ENCODE results near the gene LIPT2. TPM values are rescaled to one million over a fixed set of nuclear protein-coding genes. Genes with fewer than 3 reads are reported as not detected.

LIPT2 gene
- total and polyA plus RNA-seq, 10 of the 15 experiments (the other 5 are each of a cell fraction or from before 2014, with no cell fraction given) = 0.69 to 7.5 (median 3.8) TPM

GRCh38 chr11:74464746-74465145 is 28.8 kb downstream of the LIPT2 start:
- Histone ChIP-seq H3K4me3 (no peak overlapping the region), H3K36me3 (ENCODE audit: control insufficient read depth in 2 of 2, insufficient read depth in 2 of 2, low read length in 1 of 2) (no peaks in the 10 kb centered on the region), H3K4me2 (ENCODE audit: control insufficient read depth, insufficient read depth) (no peak overlapping the region), H3K9me3 (replicated peaks; ENCODE audit: control insufficient read depth, insufficient read depth, low read length) (no peaks in the 10 kb centered on the region), H3K4me1 (ENCODE audit: control insufficient read depth, insufficient read depth, low read length) (no peaks in the 10 kb centered on the region), H3K79me2 (ENCODE audit: control insufficient read depth, insufficient read depth, low read length) (no peaks in the 10 kb centered on the region), H2AFZ (ENCODE audit: control insufficient read depth, low read depth, low read length) (no peak overlapping the region), H3K9ac (ENCODE audit: control insufficient read depth, insufficient read depth, low read length) (no peak overlapping the region), H4K20me1 (ENCODE audit: control insufficient read depth, insufficient read depth) (no peaks in the 10 kb centered on the region), H3K27me3 (replicated peaks in 1 of 2; ENCODE audit: control insufficient read depth in 2 of 2, insufficient read depth in 2 of 2, low read length in 1 of 2) (peaks cover 3 to 9% of the 10 kb centered on the region in 2 experiments; a peak in 3 of 4 replicates), H3K27ac (ENCODE audit: control insufficient read depth, insufficient read depth) (no peak overlapping the region)
- WGBS (ENCODE audit: insufficient coverage, insufficient replicate concordance, low lambda C conversion rate, missing lambda C conversion rate) = 27% methylated on average over 1 of the region's 1 CpG
- ATAC-seq = no peak
- FAIRE-seq = no peak
- intact Hi-C loops (cut with micrococcal nuclease; ENCODE audit: unreplicated experiment) = no loop called here
- ChIA-PET SMC1A (ENCODE audit: uncharacterized antibody, unreplicated experiment) (no interaction called here), CTCF (interaction anchor here (1.2 to 1.5 kb wide), 2 partner anchors 11 to 15 kb away, joined by 3 to 5 read pairs; no protein-coding TSS in a partner anchor), POLR2A (no interaction called here), RAD21 (ENCODE audit: unreplicated experiment) (no interaction called here)
- in situ Hi-C loops (cut with MboI) = no loop called here
- BruUV-seq (replicated peaks) = no TSS peak
- no peak for DNase-seq (ENCODE audit: low read depth, low spot score)
- TF ChIP-seq CBX3 (IDR thresholded peaks at IDR 0.05; ENCODE audit: borderline replicate concordance, low read depth) = no peak
- no peak for TF ChIP-seq ZBTB4 (CRISPR knock-in tag; IDR thresholded peaks at IDR 0.05)
- TF ChIP-seq SUPT20H (IDR thresholded peaks at IDR 0.05; ENCODE audit: borderline replicate concordance, control insufficient read depth, low read depth, low read length) = no peak
- no peak for TF ChIP-seq ATF7 (IDR thresholded peaks at IDR 0.05; ENCODE audit: low read depth)
- no peak for TF ChIP-seq PAX5 (IDR thresholded peaks at IDR 0.05; ENCODE audit: borderline replicate concordance, low read depth, low read length)
- no peak for TF ChIP-seq RAD21 (IDR thresholded peaks at IDR 0.05; ENCODE audit: insufficient read depth, low read depth, low read length)
- TF ChIP-seq TAF1 (IDR thresholded peaks at IDR 0.05; ENCODE audit: borderline replicate concordance, low read depth, low read length) = no peak
- no peak for TF ChIP-seq JUND (IDR thresholded peaks at IDR 0.05; ENCODE audit: low read depth, low read length)
- TF ChIP-seq RFX5 (IDR thresholded peaks at IDR 0.05; ENCODE audit: low read depth, low read length) = no peak
- TF ChIP-seq E2F8 (IDR thresholded peaks at IDR 0.05; ENCODE audit: low read depth, partially characterized antibody) = no peak
- no peak for TF ChIP-seq IKZF1 (conservative IDR thresholded peaks at IDR 0.05)
- TF ChIP-seq SKIL (IDR thresholded peaks at IDR 0.05; ENCODE audit: low read depth, poor library complexity, severe bottlenecking) = no peak
- no peak for TF ChIP-seq MEF2A (IDR thresholded peaks at IDR 0.05; ENCODE audit: insufficient read depth, low read depth, low read length)
- no peak for TF ChIP-seq ZNF384 (IDR thresholded peaks at IDR 0.05; ENCODE audit: borderline replicate concordance, low read depth, low read length)
- no peak for TF ChIP-seq MTA2 (IDR thresholded peaks at IDR 0.05; ENCODE audit: low read depth)
- TF ChIP-seq HDAC2 (IDR thresholded peaks at IDR 0.05) = no peak
- TF ChIP-seq RBBP5 (conservative IDR thresholded peaks at IDR 0.05) = no peak
- TF ChIP-seq SIN3A (IDR thresholded peaks at IDR 0.05; ENCODE audit: low read depth, low read length) = no peak

Measured in GM12878 (cell line).